Smooth muscle cell (in vitro differentiated cells): ENCODE data around the gene PHACTR1. TPM values are rescaled to one million over a fixed set of nuclear protein-coding genes. Genes with fewer than 3 reads are reported as not detected.
A peak's percentile ranks its signal among the peaks of the same experiment; 100 is the strongest.

Source experiments
- DNase-seq: peaks from one replicate; lab custom pipeline; 2025; ENCODE audit not compliant: unreplicated experiment; lab: John Stamatoyannopoulos, UW
- H2AFZ ChIP-seq: fragments of 200-600 bp; sonication (generic); 2 replicates; pipeline ENCODE4 v1.6.0; 2016; ENCODE audit warnings: antibody characterized with exemption, low read depth, mild to moderate bottlenecking
- H3F3A ChIP-seq: fragments of 200-600 bp; sonication (generic); 2 replicates; pipeline ENCODE4 v1.6.0; 2017; ENCODE audit warnings: antibody characterized with exemption, low read depth
- H3K27ac ChIP-seq: fragments of 200-600 bp; sonication (generic); 2 replicates; pipeline ENCODE4 v1.5.1; 2016; ENCODE audit warnings: low read depth, mild to moderate bottlenecking
- H3K27me3 ChIP-seq: fragments of 200-600 bp; sonication (generic); 2 replicates; pipeline ENCODE4 v1.6.1; 2016; ENCODE audit warnings: low read depth, mild to moderate bottlenecking
- H3K36me3 ChIP-seq: fragments of 200-600 bp; sonication (generic); 2 replicates; pipeline ENCODE4 v1.5.1; 2016; ENCODE audit warnings: low read depth
- H3K4me1 ChIP-seq: fragments of 200-600 bp; sonication (generic); 2 replicates; pipeline ENCODE4 v1.5.1; 2016; ENCODE audit warnings: low read depth
- H3K4me2 ChIP-seq: fragments of 200-600 bp; sonication (generic); 2 replicates; pipeline ENCODE4 v1.6.0; 2016; ENCODE audit warnings: mild to moderate bottlenecking
- H3K4me3 ChIP-seq: fragments of 200-600 bp; sonication (generic); 2 replicates; pipeline ENCODE4 v1.5.1; 2016; ENCODE audit warnings: mild to moderate bottlenecking
- H3K79me2 ChIP-seq: fragments of 200-600 bp; sonication (generic); 2 replicates; pipeline ENCODE4 v1.6.0; 2016; ENCODE audit warnings: low read depth, mild to moderate bottlenecking
- H3K9ac ChIP-seq: fragments of 200-600 bp; sonication (generic); 2 replicates; pipeline ENCODE4 v1.6.0; 2016; ENCODE audit warnings: low read depth
- H3K9me3 ChIP-seq: fragments of 200-600 bp; sonication (generic); replicated peaks from 2 replicates; pipeline ENCODE4 v1.5.1; 2016; ENCODE audit warnings: low read depth
- H4K20me1 ChIP-seq: fragments of 200-600 bp; sonication (generic); 2 replicates; pipeline ENCODE4 v1.6.0; 2016; ENCODE audit warnings: low read depth
- WGBS: methylation state at CpG from one replicate; pipeline ENCODE4 v1.1.7; 2016; ENCODE audit warnings: low lambda C conversion rate; 5-methylcytosine and 5-hydroxymethylcytosine counted together
- polyA plus RNA-seq: library from polyadenylated mRNA; unstranded; fragments of >200 nt; fragmentation: Nextera tagmentation; extraction: Ambion mirVana; gene quantifications from 2 replicates; pipeline ENCODE4 v1.2.1, GENCODE V29; 2016
- small RNA-seq: library from RNA; depleted of rRNA; stranded (forward); fragments of <200 nt; gene quantifications from one replicate; pipeline ENCODE3, GENCODE V24; 2014
- total RNA-seq: library from RNA; depleted of rRNA; stranded (reverse); fragments of >200 nt; gene quantifications from 2 replicates; pipeline ENCODE4 v1.2.3, GENCODE V29; 2014
- TF ChIP-seq, protein P1 (sequence below): fragments of 200-600 bp; sonication (generic); IDR thresholded peaks from 2 replicates; pipeline ENCODE4 v1.5.1; 2017; ENCODE audit warnings: borderline replicate concordance, mild to moderate bottlenecking, antibody characterized with exemption; ENCODE audit not compliant: insufficient read depth, poor library complexity, severe bottlenecking

Gene PHACTR1
- total and polyA plus RNA-seq, 2 experiments from 2014 or later, result 0.09 to 0.67 TPM

DNA sequence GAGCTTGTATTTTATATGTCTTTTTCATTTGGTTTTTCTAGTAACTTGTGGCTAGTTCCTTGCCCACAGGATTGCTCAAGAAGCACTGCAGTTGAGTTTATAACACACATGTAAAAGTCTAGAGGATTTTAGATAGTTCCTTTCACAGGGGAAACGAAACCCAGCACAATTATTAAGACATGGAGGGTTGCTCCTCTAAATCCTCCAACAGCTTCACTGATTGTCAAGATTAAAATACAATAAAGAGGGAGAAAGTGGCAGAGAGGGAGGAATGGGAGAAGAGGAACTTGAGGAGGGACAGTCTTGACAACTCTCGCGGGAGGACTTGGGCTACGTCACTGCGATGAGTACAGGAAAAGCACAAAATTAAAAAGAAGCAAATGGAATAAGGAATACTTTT, 621.5 kb downstream of the PHACTR1 start:
- no peaks in the 10 kb centered on the region for H3K79me2 ChIP-seq
- H3K4me1 ChIP-seq, result no peaks in the 10 kb centered on the region
- no peaks in the 10 kb centered on the region for H3F3A ChIP-seq
- TF ChIP-seq, protein P1, sequence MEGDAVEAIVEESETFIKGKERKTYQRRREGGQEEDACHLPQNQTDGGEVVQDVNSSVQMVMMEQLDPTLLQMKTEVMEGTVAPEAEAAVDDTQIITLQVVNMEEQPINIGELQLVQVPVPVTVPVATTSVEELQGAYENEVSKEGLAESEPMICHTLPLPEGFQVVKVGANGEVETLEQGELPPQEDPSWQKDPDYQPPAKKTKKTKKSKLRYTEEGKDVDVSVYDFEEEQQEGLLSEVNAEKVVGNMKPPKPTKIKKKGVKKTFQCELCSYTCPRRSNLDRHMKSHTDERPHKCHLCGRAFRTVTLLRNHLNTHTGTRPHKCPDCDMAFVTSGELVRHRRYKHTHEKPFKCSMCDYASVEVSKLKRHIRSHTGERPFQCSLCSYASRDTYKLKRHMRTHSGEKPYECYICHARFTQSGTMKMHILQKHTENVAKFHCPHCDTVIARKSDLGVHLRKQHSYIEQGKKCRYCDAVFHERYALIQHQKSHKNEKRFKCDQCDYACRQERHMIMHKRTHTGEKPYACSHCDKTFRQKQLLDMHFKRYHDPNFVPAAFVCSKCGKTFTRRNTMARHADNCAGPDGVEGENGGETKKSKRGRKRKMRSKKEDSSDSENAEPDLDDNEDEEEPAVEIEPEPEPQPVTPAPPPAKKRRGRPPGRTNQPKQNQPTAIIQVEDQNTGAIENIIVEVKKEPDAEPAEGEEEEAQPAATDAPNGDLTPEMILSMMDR, result no peak
- DNase-seq, result no peak
- H3K9ac ChIP-seq, result no peak overlapping the region
- no peak overlapping the region for H3K4me3 ChIP-seq
- WGBS, result 68% methylated on average over 5 of the region's 5 CpGs
- no peak overlapping the region for H2AFZ ChIP-seq
- no peaks in the 10 kb centered on the region for H4K20me1 ChIP-seq
- H3K27me3 ChIP-seq, result no peaks in the 10 kb centered on the region
- peak overlapping the region; percentile 17 for H3K4me2 ChIP-seq
- no peaks in the 10 kb centered on the region for H3K36me3 ChIP-seq
- no peaks in the 10 kb centered on the region for H3K9me3 ChIP-seq
- H3K27ac ChIP-seq, result peak overlapping the region; percentile 13

Small RNA genes lying within 50 kb of the gene (small RNA-seq; reads per million reads assigned to genes)
- 0.08 reads per million for gene RNU1-11P
